ENCODE data around the gene KNSTRN.

DNA sequence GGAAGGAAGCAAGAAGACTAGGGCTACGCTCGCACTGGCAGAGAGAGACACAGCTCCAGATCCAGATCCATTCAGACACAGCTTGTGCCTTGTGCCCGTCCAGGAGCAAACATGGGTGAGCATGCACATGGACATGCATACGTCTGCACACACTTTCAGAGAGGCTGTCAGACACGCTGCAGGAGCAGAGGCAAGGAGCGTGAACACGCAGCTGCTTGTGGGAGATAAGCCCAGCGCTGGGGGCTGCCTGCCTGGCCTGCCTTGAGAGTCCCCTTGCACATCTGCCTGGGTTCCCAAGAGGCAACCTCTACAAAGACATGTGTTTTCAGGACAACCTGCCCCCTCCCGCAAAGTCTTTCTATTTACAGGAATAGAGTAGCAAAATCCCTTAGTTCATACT lies 44.7 kb downstream of the KNSTRN start:
- TF ChIP-seq POLR2A (IDR thresholded peaks at IDR 0.05) = no peak
- TF ChIP-seq, protein P1, sequence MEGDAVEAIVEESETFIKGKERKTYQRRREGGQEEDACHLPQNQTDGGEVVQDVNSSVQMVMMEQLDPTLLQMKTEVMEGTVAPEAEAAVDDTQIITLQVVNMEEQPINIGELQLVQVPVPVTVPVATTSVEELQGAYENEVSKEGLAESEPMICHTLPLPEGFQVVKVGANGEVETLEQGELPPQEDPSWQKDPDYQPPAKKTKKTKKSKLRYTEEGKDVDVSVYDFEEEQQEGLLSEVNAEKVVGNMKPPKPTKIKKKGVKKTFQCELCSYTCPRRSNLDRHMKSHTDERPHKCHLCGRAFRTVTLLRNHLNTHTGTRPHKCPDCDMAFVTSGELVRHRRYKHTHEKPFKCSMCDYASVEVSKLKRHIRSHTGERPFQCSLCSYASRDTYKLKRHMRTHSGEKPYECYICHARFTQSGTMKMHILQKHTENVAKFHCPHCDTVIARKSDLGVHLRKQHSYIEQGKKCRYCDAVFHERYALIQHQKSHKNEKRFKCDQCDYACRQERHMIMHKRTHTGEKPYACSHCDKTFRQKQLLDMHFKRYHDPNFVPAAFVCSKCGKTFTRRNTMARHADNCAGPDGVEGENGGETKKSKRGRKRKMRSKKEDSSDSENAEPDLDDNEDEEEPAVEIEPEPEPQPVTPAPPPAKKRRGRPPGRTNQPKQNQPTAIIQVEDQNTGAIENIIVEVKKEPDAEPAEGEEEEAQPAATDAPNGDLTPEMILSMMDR (IDR thresholded peaks at IDR 0.05) = no peak
